ENCODE data around the gene UBE2O. TPM values are rescaled to one million over a fixed set of nuclear protein-coding genes. Genes with fewer than 3 reads are reported as not detected.
A peak's percentile ranks its signal among the peaks of the same experiment; 100 is the strongest.
"Not testable (repeated sequence)": the region's sequence is repeated elsewhere in the genome, so short reads cannot be mapped to it uniquely, and the experiment has no call there.

The UBE2O gene
- total RNA-seq, 4 donors from 2014 or later: 20.3 to 52.0 (median 26.0) TPM

DNA sequence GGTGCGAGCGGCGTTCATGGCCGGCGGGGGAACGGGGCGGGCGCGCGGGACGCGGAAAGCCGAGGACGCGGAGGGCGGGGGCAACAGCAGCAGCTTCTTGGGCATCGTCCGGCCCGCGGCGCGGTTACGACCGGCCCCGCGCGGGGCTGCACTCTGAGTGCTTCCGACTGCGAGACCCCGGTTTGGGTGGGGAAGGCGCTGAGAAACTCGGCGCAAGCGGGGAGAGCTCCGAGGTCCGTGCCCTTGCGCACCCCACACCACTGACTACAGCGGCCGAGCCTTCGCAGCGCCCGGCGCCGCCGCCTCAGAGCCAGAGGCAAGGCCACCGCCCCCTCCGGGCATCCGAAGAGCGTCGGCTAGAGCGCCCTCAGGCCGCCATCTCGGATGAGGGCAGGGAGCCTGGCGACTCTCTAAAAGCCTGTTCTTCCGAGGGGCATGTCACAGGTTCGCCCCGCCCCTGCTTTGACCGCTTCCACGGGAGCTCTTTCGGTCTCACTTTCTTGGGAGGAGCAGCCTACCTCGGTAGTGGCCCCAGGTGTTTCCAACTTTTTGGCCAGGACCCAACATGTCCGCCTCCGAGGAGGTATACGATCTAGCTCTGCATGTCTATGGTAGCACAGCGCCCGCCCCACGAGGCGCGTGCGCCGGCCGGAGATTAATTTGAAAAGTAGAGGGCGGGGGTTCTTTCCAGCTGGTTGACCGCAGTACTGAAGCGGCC is 99.2 kb downstream of the UBE2O start, which contains the start of gene PRPSAP1:
PRPSAP1 (minus strand) TSS at position 318 of the 718 bp plus-strand sequence; CDS start at position 105, 213 bp downstream.
- peak; percentile 82 to 96 for DNase-seq (ENCODE audit: low spot score in 2 of 2)
- intact Hi-C loops (cut with DNase I; ENCODE audit: low total_unique reads): no loop called here
- WGBS, 2 donors: 1% methylated on average over 51 to 56 of the region's 75 CpGs
- peak in 1 of 3 donors; percentile 65 for TF ChIP-seq CTCF (IDR thresholded peaks at IDR 0.05)
- peak in 1 of 2 donors; percentile 15 for TF ChIP-seq POLR2A (IDR thresholded peaks at IDR 0.05)
- H3K4me3 ChIP-seq (ENCODE audit: low read depth, poor library complexity, severe bottlenecking): peak within 1 kb of the TSS; percentile 69

DNA sequence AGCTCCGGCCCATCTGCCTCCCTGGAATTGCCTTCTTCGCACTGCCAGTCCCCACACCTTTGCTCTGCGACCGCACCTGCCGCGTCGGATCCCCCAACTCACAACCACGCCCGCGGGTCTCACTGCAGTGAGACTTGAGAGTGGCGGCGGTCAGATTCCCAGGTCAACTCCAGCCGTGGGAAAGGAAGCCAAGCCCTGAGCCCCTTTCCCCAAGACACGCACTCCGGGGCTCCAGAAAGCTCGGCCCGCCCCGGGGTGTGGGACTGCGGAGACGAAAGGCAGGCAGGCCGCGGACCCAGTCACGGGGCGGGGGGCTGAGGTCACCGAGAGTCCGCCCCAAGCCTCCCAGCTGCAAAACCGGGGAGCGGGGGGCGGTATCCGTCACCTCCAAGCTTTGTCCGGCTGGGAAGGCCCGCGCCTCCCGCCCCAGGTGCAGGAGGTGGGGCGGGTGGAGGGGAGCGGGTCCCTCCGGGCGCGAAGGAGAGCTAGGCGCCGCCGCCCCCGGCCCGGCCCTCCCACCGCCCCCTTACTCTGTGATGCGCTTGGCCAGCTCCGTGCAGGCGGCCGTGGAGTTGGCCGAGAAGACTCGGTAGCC is 99.9 kb downstream of the UBE2O start:
- peak overlapping the region; percentile 69 for H3K4me3 ChIP-seq (ENCODE audit: low read depth, poor library complexity, severe bottlenecking)
- no peak for DNase-seq (ENCODE audit: low spot score in 2 of 2)
- no peak for TF ChIP-seq POLR2A (IDR thresholded peaks at IDR 0.05)
- TF ChIP-seq CTCF (IDR thresholded peaks at IDR 0.05): no peak
- intact Hi-C loops (cut with DNase I; ENCODE audit: low total_unique reads): no loop called here
- 1 to 3% methylated on average over 30 to 36 of the region's 51 CpGs for WGBS, 2 donors

DNA sequence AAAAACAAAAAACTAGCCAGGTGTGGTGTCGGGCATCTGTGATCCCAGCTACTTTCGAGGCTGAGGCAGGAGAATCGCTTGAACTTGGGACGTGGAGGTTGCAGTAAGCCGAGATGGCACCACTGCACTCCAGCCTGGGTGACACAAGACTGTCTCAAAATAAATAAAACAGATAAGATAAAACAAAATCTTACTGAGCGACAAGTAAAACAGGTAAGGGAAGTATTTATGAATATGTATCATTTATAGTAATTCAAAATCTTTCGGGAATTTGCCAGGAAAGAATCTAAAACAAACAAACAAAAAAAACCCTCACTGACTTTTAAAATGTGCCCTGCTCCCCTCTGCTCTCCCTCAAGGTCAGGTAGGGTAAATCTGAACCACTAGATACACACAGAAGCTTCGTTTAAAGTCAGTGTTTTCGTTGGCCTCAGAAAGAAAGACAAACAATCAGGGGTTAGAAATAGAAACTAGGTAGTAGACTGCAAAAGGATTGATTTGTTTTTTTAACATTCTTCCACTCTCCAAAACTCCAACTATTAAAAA is 101.4 kb downstream of the UBE2O start:
- intact Hi-C loops (cut with DNase I; ENCODE audit: low total_unique reads): no loop called here
- DNase-seq (ENCODE audit: low spot score in 2 of 2): no peak
- no peak overlapping the region for H3K4me3 ChIP-seq (ENCODE audit: low read depth, poor library complexity, severe bottlenecking)
- WGBS, 2 donors: 70 to 75% methylated on average over 9 of the region's 9 CpGs
- no peak for TF ChIP-seq CTCF (IDR thresholded peaks at IDR 0.05)
- TF ChIP-seq POLR2A (IDR thresholded peaks at IDR 0.05): no peak

DNA sequence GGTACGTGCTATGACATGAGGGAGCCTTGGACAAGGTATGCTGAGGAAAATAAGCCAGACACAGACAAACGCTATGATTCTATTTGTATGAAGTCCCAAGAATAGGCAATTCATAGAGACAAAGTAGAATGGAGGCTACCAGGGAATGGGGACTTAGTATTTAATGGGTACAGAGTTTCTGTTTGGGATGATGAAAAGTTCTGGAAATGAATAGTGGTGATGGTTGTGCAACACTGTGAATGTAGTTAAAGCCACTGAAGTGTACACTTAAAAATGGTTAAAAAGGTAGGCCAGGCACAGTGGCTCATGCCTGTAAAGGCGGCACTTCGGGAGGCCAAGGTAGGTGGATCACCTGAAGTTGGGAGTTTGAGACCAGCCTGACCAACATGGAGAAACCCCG is 102.5 kb downstream of the UBE2O start:
- no peak for TF ChIP-seq CTCF (IDR thresholded peaks at IDR 0.05)
- no peak for TF ChIP-seq POLR2A (IDR thresholded peaks at IDR 0.05)
- DNase-seq (ENCODE audit: low spot score in 2 of 2): no peak
- WGBS, 2 donors: 95 to 96% methylated on average over 5 of the region's 5 CpGs
- H3K4me3 ChIP-seq (ENCODE audit: low read depth, poor library complexity, severe bottlenecking): no peak overlapping the region
- intact Hi-C loops (cut with DNase I; ENCODE audit: low total_unique reads): no loop called here

DNA sequence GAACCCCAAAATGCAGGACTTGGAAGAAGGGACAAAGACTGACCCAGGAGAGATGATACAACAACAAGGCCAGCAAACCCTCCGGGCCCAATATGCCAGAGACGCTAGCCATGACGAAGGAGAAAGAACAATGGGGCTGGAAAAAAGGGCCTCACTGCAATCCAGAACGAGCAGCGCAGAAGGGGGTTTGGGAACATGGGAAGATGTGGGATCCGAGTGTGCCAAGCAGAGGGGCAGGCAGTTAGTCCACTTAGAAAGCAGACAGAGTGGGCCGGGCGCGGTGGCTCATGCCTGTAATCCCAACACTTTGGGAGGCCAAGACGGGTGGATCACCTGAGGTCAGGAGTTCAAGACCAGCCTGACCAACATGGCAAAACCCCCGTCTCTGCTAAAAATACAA is 106.0 kb downstream of the UBE2O start:
- H3K4me3 ChIP-seq (ENCODE audit: low read depth, poor library complexity, severe bottlenecking); intact Hi-C loops (cut with DNase I; ENCODE audit: low total_unique reads); DNase-seq (ENCODE audit: low spot score in 2 of 2): not testable (repeated sequence)
- WGBS, 2 donors: 97 to 98% methylated on average over 11 of the region's 11 CpGs

GRCh38 chr17:76345377-76345974 is 107.5 kb downstream of the UBE2O start:
- 95 to 97% methylated on average over 14 of the region's 14 CpGs for WGBS, 2 donors
- TF ChIP-seq POLR2A (IDR thresholded peaks at IDR 0.05) (no peak), CTCF (IDR thresholded peaks at IDR 0.05) (no peak)
- intact Hi-C loops (cut with DNase I; ENCODE audit: low total_unique reads): no loop called here
- H3K4me3 ChIP-seq (ENCODE audit: low read depth, poor library complexity, severe bottlenecking): no peak overlapping the region
- DNase-seq (ENCODE audit: low spot score in 2 of 2): no peak

All from lower leg skin (tissue), 4 donors.